Kidney (tissue), 14 donors: ENCODE data around the gene SYNDIG1. TPM values are rescaled to one million over a fixed set of nuclear protein-coding genes. Genes with fewer than 3 reads are reported as not detected.

Experiments
- DNase-seq, 5 donors: peaks; one replicate each; pipeline ENCODE4 v3.0.0-alpha.2; 2013 to 2020
- FAIRE-seq: peaks from 2 replicates; lab custom pipeline; 2012; peaks lifted over from hg19 to GRCh38; lab: Jason Lieb, UNC
- H3K27ac ChIP-seq, 2 donors: one replicate each; pipeline ENCODE4 v1.7.0; 2013; ENCODE audit warnings: low read depth in 2 of 2, low read length in 2 of 2, inconsistent platforms in 1 of 2
- H3K27me3 ChIP-seq: one replicate; pipeline ENCODE4 v1.7.1; 2013; ENCODE audit warnings: low read length, inconsistent platforms; ENCODE audit not compliant: control insufficient read depth, insufficient read depth
- H3K36me3 ChIP-seq, 3 donors: one replicate each; pipeline versions ENCODE4 v1.7.0 to v1.7.1; 2013; ENCODE audit warnings: low read length in 3 of 3, control low read depth in 1 of 3, inconsistent platforms in 1 of 3; ENCODE audit not compliant: insufficient read depth in 3 of 3, control insufficient read depth in 2 of 3
- H3K4me1 ChIP-seq, 3 donors: one replicate each; pipeline versions ENCODE4 v1.7.0 to v1.7.1; 2013; ENCODE audit warnings: low read length in 3 of 3, inconsistent platforms in 1 of 3, low read depth in 1 of 3; ENCODE audit not compliant: control insufficient read depth in 2 of 3, insufficient read depth in 2 of 3
- H3K4me3 ChIP-seq, 3 donors: one replicate each; pipeline versions ENCODE4 v1.7.0 to v1.8.1; 2013; ENCODE audit warnings: low read length in 3 of 3, control low read depth in 1 of 3, inconsistent platforms in 1 of 3
- H3K9ac ChIP-seq, 3 donors: one replicate each; pipeline versions ENCODE4 v1.7.0 to v1.7.1; 2013; ENCODE audit warnings: low read length in 3 of 3, control low read depth in 1 of 3, inconsistent platforms in 1 of 3
- H3K9me3 ChIP-seq, 3 donors: one replicate each; pipeline versions ENCODE4 v1.7.0 to v1.7.1; 2013; ENCODE audit warnings: low read length in 3 of 3, control low read depth in 1 of 3, inconsistent platforms in 1 of 3; ENCODE audit not compliant: control insufficient read depth in 2 of 3, insufficient read depth in 1 of 3
- CTCF ChIP-seq: IDR thresholded peaks from 3 replicates; pipeline ENCODE4 v1.5.1; 2012; ENCODE audit warnings: mild to moderate bottlenecking, moderate library complexity, borderline replicate concordance; ENCODE audit not compliant: insufficient read depth; ENCODE audit errors: extremely low read depth
- intact Hi-C: fragments of 100-400 bp; cut with DNase I; formaldehyde crosslinking; loops from one replicate; pipeline ENCODE4 v1.11.1; 2022
- polyA plus RNA-seq: library from polyadenylated mRNA; stranded (reverse); fragments of 350-450 nt; fragmentation: Illumina TruSeq; extraction: RNeasy Lipid Tissue Mini Kit (QIAGEN cat#74804); gene quantifications from one replicate; pipeline ENCODE4 v1.2.3, GENCODE V29; 2014; ENCODE audit warnings: low read depth, low replicate concordance; ENCODE audit not compliant: insufficient read depth
- total RNA-seq: library from RNA; stranded (reverse); fragmentation: NEBNext Ultra II Directional; extraction: Animal tissue kit (Norgen Biotek cat#: 25700); gene quantifications from one replicate; pipeline ENCODE4 v1.2.1, GENCODE V29; 2021
- donor health status: control.
- donor health status: control.
- donor health status: control.
- donor health status: control.
- donor health status: control.
- donor health status: DM: yes; HTN: yes; CAD: no.
- donor health status: Normal renal cell carcinoma (clear cell type).

The SYNDIG1 gene
- total and polyA plus RNA-seq, 2 donors from 2014 or later: 5.4 to 8.2 TPM

- no peak overlapping the region for H3K4me3 ChIP-seq
- no peaks in the 10 kb centered on the region for H3K9me3 ChIP-seq
- DNase-seq (no peak), FAIRE-seq (no peak)
- no peak for TF ChIP-seq CTCF
- no peak overlapping the region for H3K9ac ChIP-seq
- H3K27ac ChIP-seq: no peak overlapping the region
- H3K36me3 ChIP-seq: no peaks in the 10 kb centered on the region
- no peaks in the 10 kb centered on the region for H3K4me1 ChIP-seq
- intact Hi-C loops: no loop called here
- H3K27me3 ChIP-seq: no peaks in the 10 kb centered on the region
These were observed 9.2 kb downstream of the SYNDIG1 start for GRCh38 chr20:24478584-24478983.

- H3K36me3 ChIP-seq: no peaks in the 10 kb centered on the region
- H3K4me1 ChIP-seq: no peaks in the 10 kb centered on the region
- no peak overlapping the region for H3K9ac ChIP-seq
- no peaks in the 10 kb centered on the region for H3K27me3 ChIP-seq
- DNase-seq (peak in 1 of 5 donors; percentile 30), FAIRE-seq (no peak)
- H3K27ac ChIP-seq: no peak overlapping the region
- no peak overlapping the region for H3K4me3 ChIP-seq
- no peaks in the 10 kb centered on the region for H3K9me3 ChIP-seq
- intact Hi-C loops: no loop called here
- TF ChIP-seq CTCF: no peak
These were observed 9.7 kb downstream of the SYNDIG1 start for GRCh38 chr20:24479106-24479505.

GRCh38 chr20:24479595-24479994, 10.2 kb downstream of the SYNDIG1 start:
- TF ChIP-seq CTCF: no peak
- no peaks in the 10 kb centered on the region for H3K36me3 ChIP-seq
- H3K4me1 ChIP-seq: no peaks in the 10 kb centered on the region
- DNase-seq: peak in 1 of 5 donors; percentile 36
- no peak for FAIRE-seq
- H3K9ac ChIP-seq: no peak overlapping the region
- no peak overlapping the region for H3K4me3 ChIP-seq
- intact Hi-C loops: no loop called here
- no peaks in the 10 kb centered on the region for H3K27me3 ChIP-seq
- H3K9me3 ChIP-seq: no peaks in the 10 kb centered on the region
- H3K27ac ChIP-seq: no peak overlapping the region

GRCh38 chr20:24480509-24480908, 11.1 kb downstream of the SYNDIG1 start:
- H3K27ac ChIP-seq: no peak overlapping the region
- TF ChIP-seq CTCF: no peak
- H3K4me1 ChIP-seq: no peaks in the 10 kb centered on the region
- no peaks in the 10 kb centered on the region for H3K36me3 ChIP-seq
- intact Hi-C loops: no loop called here
- FAIRE-seq (no peak), DNase-seq (no peak)
- no peaks in the 10 kb centered on the region for H3K9me3 ChIP-seq
- no peak overlapping the region for H3K4me3 ChIP-seq
- H3K9ac ChIP-seq: no peak overlapping the region
- H3K27me3 ChIP-seq: no peaks in the 10 kb centered on the region
